Stimulated activated CD8-positive, alpha-beta memory T cell treated with anti-CD3 and anti-CD28 coated beads, Interleukin-7, amount 100 ng/mL, for 48 hours (primary cell): ENCODE data around the gene KLF16.
A peak's percentile ranks its signal among the peaks of the same experiment; 100 is the strongest.

Experiments
- DNase-seq, 2 donors: peaks; one replicate each; pipeline ENCODE4 v3.0.0-alpha.2; 2020; ENCODE audit warnings: low read depth in 1 of 2; ENCODE audit errors: extremely low read depth in 1 of 2

The KLF16 gene

DNA sequence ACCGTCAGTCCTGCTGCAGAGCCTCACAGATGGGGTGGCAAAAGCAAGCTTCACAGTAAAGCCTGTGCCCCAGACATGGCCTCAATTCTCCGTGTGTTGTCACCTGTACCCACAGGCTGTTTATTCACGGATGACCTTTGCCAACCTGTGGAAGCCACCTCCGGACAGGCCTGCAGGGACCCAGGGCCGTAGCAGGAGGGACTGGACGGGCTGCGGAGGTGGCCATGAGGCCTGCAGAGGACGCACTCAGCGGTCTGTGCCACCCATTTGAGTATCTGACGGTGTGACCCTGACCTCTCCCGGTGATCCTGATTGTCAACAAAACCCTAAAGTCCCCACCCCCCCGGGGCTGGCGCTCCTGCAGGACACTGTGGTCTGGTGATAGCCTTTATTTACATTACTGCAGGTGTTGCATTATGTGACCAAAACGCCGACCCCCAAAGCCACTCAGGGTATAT lies 7.8 kb upstream of the KLF16 start:
- DNase-seq: no peak

DNA sequence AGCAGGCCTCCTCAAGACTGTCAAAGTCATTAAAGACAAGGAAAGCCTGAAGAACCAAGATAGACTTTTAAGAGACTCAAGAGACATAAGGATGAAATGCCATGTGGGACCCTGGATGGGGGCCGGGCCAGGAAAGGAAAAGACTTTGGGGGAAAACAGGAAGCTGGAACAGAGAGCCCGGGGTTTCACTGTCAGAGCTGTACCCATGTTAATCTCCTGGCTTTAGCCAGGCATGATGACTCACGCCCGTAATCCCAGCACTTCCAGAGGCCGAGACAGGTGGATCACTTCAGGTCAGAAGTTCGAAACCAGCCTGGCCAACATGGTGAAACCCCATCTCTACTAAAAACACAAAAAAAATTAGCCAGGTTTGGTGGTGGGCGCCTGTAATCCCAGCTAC lies 5.6 kb upstream of the KLF16 start:
- no peak for DNase-seq

DNA sequence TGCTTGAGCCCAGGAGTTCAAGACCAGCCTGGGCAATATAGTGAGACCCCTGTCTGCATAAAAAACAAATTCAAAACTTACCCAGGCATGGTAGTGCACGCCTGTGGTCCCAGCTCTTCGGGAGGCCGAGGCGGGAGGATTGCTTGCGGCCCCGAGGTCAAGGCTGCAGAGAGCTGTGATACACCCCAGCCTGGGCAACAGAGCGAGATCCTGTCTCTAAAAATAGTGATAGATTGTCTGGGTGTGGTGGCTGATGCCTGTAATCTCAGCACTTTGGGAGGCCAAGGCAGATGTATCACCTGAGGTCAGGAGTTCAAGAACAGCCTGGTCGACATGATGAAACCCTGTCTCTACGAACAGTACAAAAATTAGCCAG lies 4.0 kb upstream of the KLF16 start:
- no peak for DNase-seq

DNA sequence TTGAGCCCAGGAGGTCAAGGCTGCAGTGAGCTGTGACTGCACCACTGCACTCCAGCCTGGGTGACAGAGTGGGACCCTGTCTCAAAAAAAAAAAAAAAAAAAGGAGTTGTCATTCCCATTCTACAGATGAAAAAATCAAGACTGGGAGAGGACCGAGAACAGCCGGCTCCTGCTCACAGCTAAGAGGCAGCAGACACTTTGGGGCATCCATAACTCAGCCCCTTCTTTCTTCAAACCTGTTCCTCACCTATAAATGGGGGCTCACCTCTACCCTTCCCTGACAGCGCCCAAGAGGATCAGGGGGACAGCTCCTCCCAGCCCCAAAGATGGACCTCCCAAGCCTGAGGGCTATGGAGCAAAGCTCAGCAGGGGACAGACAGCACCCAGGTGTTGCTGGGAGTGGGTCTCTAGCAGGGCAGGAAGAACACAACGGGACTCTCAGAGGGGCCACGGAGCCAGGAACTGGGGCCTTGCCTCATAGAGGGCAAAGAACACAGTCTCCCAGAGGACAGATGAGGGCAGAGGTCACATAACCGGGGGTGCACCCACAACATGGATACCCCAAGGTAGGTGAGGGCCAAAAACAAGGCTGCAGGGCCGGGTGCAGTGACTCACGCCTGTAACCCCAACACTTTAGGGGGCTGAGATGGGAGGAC lies 3.4 kb upstream of the KLF16 start:
- DNase-seq: no peak

DNA sequence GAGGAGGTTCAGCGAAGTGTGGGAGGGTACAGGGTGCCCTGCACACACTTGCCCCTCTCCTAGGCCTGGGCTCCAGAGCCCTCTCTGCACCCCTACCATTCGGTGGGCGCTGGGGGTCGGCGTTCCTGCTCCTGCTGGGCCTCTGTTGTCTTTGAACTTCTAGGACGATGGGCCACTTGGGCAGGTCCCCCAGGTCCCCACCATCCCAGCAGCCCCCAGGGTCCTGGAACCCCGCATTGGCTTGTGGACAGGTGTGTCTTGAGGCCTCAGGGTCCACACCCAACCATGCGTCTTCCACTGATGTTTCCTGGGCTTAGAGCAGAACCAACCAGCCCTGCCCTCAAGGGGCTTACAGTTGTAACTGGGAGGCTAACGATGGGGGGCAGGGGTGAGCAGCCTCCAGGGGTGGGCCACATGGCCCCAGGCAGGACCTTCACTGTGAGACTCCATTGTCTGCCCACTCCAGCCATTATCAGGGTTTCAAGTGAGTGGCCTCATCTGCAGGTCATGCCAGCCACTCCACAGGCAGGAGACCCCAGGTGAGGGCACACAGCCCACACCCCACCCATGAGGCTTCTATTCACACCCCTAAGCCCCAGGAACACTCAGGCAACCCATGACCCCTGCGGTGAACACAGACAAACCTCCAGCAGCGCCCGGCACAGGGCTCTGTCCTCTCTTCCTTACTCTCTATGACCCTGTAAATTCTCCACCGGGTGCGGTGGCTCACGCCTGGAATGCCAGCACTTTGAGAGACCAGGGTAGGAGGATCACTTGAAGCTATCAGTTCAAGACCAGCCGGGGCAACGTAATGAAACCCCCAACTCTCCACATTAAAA lies 2.0 kb upstream of the KLF16 start:
- DNase-seq: no peak

DNA sequence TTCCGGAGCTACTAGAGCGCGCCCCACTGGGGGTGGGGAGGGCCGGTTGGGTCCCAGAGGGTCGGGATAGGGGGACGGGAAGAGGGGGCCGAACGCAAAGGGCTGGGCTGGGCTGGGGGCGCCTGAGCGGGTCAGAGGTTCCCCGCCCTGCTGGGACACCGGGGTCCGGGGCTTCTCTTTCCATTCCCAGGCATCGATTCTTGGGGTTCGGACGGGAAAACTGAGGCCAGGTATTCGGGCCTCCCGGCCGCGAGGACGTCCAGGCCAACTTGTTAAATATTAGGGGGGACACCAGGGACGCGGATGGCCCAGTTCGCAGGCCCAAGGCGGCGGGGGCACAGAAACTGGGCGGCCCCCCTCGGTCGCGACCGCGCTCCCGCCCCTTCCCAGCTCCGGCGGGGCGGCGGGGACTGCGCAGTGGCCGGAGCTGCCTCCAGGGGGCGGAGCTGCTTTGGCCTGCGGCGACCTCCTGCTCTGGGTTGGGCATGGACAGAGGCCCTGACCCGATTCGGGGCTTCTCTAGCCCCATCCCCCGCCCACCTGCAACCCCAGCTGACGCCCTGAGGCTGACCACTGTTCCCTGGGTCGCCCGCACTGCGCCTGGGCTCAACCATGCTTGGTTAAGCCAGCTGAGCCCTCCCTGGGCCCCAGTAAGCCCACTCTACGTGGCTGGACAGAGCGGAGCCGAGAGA lies 1.2 kb upstream of the KLF16 start:
- DNase-seq: no peak

DNA sequence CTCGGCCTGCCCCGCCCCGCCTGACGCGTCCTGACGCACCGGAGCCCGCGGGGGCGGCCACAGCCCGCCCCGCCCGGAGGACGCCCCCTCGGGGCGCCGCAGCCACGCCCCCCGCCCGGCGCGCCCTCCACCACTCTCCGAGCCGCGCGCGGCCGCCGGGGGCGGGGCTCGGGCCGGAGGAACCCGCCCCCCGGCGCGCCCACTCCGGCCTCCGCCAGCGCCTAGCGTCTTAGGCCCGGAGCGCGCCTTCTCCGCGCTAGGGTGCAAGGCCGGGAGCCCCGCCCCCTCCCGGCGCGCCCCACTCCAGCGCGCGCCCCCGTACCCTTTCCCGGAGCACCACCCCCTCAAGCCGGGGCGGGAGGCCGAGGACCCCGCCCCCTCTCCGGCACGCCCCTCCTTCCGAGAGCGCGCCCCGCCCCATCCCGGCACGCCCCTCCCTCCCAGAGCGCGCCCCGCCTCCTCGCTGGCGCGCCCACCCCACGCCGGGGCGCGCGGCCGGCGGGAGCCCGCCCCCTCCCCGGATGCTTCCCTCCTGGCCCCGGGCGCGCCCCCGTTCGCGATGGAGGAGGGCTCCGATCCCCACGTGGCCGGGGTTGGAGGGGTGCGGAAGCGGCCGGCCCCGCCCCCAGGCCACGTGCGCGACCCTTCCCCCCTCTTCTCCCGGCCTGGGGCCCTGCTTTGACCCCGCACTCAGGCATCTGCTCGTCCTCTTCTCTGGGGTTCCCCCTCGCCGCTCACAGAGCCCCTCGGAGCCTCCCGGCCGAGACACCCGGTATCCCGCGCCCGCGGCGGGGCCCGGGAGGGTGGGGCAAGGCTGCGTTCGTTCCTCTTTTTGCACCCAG lies 480 bp upstream of the KLF16 start:
- peak; percentile 90 to 92 for DNase-seq

DNA sequence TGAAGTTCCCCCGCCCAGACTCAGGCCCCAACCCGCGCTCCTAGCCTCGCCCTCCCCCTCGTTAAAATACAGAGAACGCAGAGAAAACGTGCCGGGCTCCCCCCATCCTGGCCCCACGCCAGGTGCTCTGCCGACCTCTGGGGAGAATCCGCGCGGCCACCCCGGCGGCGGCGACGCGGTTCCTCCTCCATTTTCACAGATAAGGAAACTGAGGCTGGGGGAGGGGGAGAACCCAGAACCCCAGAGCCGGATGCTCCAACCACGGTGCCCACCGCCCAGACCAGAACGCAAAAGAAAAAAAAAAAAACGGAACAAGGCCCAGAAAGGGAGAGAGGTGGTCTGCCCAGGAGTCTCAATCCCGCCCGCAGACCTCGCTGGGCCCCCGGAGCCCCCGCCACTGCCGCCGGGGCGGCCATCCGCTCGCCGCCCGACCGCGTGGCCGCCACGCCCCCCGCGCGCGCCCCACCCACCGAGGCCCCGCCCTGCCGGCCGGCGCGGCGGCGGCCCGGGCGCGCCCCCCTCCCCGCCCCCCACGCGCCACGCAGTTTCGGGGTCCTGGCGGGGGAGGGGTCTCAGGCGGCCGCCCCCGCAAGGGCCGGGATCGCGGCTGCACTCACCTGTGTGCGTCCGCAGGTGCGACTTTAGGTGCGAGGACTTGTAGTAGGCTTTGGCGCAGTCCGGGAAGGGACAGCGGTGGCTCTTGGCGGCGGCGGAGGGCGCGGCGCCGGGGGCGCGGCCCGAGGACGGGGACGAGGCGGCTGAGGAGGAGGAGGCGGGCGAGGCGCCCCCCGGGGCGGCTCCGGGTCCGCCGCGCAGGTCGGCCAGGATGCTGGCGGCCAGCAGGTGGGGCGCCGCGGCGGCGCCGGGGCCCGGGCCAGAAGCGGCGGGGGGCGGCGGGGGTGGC lies 703 bp downstream of the KLF16 start:
- no peak for DNase-seq

DNA sequence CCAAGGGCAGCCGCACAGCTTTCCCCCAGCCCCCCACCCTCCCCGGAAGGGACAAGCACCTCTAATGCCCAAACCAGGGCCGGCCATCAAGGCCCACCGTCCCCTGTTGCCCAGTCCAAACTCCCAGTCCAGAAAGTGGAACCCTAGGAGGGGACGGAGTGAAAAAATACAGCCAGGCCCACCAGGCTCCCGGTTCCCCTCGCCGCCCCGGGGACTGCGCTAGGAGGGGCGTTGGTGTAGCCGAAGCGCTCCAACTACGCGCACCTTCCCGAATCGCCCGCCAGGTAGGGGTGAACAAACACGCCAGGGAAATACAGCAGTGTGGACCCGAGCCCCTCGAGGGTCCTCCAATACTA lies 1.3 kb downstream of the KLF16 start:
- no peak for DNase-seq

DNA sequence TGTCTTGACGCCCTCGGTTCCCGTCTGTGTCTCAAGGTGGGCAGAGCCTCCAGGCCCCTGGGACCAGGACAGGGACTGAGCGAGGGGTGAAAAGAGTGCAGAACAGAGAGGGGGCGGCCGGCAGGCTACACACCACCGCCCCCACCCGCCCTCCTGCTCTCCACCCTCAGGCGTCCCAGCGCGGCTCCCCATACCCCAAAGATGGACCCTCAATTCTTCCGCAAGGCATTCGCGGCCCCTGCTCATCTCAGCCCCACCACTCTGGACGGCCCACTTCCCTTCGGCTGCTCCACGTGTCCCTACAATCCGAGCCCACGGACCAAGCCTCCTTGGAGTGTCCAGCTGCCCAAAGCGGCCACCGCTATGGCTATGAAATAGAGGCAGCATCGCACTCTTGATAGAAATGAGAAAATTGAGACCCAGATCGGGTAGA lies 1.8 kb downstream of the KLF16 start:
- DNase-seq: no peak

DNA sequence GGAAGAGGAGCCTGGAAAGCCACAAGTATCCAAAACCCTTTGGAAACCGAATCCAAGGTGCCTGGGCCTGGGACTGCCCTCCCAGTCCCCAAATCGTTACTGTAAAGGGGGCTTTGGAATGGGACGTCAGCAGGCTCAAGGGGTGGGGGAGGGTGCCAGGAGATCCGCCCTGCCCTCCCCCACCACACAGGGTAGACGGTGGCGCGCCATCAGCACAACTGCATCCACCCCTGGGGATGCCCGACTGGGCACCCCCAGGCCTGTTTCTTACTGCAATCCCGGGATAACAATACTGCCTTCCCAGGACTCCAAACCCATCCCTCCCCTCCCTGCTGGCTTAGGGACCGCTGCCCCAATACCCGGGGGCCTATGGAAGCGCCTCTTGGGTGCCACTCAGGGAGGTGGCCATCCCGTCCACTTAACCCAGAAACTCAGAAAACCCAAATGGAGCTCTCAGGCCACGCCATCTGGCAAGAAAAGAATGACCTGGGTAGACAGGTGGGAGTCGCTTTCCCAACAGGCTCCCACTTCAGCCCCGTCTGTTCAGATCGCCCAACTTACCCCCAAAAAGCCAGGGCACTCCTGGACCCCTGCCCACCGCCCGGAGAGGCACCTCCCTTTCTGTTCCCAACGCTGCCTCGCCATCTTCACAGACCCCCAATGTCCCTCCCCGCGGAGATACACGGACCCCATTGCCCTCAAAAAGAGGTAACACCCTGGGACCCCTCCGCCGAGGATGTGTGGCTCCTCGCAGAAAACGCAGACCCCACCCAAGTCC lies 2.4 kb downstream of the KLF16 start:
- DNase-seq: no peak

DNA sequence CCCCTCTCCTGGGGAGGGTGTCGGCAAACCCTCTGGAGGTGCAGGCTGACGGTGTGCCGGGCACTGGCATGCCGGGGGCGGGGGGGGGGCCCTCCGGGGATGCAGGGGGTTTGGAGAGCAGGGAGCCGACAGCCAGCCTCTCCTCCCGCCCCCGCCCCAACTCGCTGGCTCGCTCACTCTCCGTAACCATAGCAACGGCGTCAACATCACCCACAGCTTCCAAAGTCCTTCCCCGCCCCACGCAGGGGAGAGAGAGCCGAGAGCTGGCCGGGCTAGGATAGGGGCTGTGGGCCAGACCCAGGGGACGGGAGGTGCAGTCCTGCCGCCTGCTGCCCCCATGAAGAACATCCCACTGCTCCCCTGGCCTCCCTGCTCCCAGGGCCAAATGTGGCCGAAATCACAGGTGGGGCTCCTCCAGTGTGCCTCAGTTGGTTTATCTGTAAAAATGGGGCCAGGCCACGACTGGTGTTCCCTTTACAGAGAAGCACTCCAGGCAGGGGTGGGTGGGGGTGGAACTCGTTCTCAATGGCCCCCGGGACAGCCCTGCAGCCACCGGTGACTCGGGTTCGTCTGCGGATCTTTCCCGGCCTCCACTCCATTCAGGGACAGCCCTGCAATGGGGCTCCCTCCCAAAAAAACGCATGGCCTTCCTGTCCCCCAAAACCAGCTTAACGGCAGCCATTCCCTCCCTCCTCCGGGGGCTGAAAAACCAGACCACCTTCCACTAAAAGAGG lies 3.2 kb downstream of the KLF16 start:
- no peak for DNase-seq

DNA sequence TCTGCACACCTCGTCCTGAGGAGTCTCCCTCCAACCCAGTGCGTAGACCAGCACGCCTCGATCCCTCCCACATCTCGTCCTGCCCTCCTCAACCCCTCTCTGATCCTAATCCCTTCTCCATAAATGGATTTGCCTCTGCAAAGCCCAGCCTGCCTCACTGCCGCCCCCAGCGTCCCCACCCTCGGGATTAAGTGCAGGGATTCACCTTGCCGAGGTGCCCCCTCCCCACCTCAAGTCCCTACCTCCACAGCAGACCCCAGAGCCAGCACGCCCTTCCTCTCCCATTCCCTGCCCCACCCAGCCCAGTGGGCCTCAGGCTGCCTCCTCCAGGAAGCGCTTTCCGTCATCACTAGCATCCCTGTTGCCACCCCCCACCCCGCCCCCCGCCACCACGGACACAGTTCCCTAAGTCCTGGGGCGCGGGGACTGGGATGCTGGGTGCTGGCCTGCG lies 4.0 kb downstream of the KLF16 start:
- DNase-seq: no peak

DNA sequence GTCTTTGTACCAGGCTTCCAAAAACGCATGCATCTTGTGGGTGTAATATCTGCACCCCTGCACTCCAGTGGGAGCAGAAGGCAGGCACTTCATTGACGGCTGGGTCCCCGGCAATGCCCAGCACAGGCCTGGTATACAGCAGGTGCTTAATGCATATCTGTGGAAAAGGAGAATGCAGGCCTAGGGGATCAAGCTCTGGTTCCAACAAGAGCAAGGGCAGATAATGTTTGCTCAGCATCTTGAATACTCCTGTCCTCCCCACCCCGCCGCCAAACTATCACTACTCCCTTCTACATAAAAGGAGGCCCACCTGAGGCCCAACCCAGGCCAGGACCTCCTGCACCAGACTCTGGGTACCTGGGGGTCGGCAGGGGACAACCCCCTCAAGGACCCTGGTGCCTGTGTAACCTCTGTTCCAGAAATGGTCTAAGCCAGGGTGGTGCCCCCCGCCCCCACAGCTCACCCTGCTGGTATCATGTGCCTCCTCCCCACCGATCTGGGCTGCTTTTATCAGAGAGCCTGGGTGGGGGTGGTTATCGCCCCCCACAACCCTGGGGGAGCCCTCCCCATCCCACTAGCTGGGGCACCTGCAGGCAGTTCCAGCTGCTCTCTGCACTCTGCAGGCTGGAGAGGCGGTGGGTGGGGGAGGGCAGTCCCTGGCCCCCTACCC lies 4.8 kb downstream of the KLF16 start:
- DNase-seq: no peak

DNA sequence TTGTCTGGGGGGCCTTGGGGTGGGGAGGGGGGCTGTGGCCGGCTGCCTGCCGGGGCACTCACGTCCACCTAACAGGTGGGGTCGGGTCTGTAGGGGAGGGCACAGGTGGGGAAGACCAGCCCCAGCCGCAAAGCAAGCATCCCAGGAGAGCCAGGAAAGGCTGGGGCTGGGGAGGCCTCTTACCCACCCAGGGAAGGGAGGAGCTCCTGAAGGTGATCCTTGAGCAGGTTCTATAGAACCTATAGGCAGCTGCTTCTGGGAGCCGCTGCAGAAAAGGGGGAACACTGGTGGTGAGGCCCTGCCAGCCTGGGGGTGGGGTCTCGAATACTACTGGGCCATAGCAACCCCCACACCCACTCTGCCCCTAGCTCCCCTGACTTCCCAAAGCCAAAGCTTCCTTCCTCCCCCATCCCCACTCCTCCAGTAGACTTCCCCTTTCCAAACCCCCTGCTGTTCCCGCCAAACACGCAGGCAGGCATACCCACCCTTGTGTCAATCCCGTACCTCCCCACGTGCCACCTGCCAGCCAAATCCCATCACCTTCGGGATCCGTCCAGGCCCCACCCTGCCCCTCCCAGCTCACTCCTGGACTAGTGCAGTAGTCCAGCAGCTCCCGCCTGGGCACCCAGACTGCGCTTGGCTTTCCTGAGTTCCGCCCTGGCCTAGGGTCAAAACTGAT lies 5.6 kb downstream of the KLF16 start:
- no peak for DNase-seq

DNA sequence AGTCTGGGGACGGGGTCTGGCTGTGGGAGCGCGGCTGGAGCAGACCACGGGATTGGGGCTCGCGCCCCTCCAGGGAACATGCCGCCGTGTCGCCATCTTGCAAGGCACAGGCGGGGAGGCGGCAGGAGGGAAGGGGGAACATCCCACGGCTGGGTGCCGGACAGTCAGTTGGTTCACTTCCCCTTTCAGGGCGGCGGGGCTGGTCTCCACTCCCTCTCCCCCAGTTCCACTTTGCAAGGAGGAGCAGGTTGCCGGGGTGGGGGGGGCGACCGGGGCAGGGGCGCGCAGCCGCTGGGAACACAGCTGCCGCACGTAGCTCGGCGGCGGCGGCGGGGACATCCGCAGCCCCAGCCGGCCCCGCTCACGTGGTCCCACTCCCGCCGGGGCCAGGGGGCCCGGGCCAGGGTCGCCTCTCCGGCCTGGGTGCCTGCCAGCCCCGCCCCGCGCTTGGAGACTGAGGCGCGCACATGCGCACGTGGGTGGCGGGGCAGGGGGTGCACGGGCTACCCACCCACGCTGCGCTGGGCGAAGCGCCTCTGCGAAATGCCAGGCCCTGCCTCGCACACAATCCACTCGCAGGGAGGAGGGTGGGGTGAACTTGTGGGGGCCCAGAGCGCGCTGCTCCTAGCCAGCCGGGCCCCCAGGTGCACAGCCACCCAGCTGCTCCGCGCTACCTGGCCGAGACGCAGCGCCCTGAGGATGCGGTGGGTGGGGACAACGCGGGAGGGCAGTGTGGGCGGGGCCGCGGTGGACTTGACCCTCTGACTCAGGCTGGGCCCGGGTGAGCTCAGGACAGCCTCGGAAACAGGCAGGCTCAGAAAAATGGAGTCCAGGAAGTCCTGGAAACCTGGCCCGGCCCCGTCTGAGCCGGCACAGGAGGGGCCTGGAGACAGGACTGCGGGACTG lies 6.4 kb downstream of the KLF16 start:
- no peak for DNase-seq
